H1 (cell line): ENCODE data around the gene GMEB2. TPM values are rescaled to one million over a fixed set of nuclear protein-coding genes. Genes with fewer than 3 reads are reported as not detected.
A peak's percentile ranks its signal among the peaks of the same experiment; 100 is the strongest.

Source experiments
- CTCF ChIA-PET: fragments of 300-600 bp; sonication (Branson Sonifier 250); formaldehyde crosslinking; loops from one replicate; lab custom pipeline; 2021; ENCODE audit not compliant: partially characterized antibody; lab: Charles Lee
- POLR2A ChIA-PET: fragments of 300-600 bp; sonication (Branson Sonifier 250); formaldehyde crosslinking; loops from one replicate; lab custom pipeline; 2021; ENCODE audit warnings: inconsistent platforms; ENCODE audit not compliant: partially characterized antibody; lab: Charles Lee
- DNase-seq, 2 experiments: peaks; one replicate each; pipeline versions ENCODE4 v3.0.0 to v3.0.0-alpha.2; 2010 to 2022; ENCODE audit warnings: low spot score in 2 of 2, low read depth in 1 of 2, mixed read lengths in 1 of 2
- FAIRE-seq: peaks from 2 replicates; lab custom pipeline; 2011; peaks lifted over from hg19 to GRCh38; lab: Jason Lieb, UNC
- H2AFZ ChIP-seq: 2 replicates; pipeline ENCODE4 v1.8.1; 2012; ENCODE audit warnings: low read length, inconsistent platforms
- H2AK5ac ChIP-seq: 2 replicates; pipeline ENCODE4 v1.6.1; 2013; ENCODE audit warnings: low read depth, low read length
- H2BK120ac ChIP-seq: replicated peaks from 2 replicates; pipeline ENCODE3; 2013; ENCODE audit warnings: low read depth, low read length, inconsistent platforms
- H2BK12ac ChIP-seq: 2 replicates; pipeline ENCODE4 v1.6.1; 2013; ENCODE audit warnings: low read depth, low read length
- H2BK15ac ChIP-seq: 2 replicates; pipeline ENCODE4 v1.6.1; 2013; ENCODE audit warnings: low read length
- H2BK20ac ChIP-seq: 2 replicates; pipeline ENCODE4 v1.6.1; 2013; ENCODE audit warnings: low read length
- H2BK5ac ChIP-seq: 2 replicates; pipeline ENCODE4 v1.6.1; 2013; ENCODE audit warnings: low read depth, low read length
- H3K14ac ChIP-seq: 2 replicates; pipeline ENCODE4 v1.6.1; 2013; ENCODE audit warnings: inconsistent platforms; ENCODE audit not compliant: insufficient read length
- H3K18ac ChIP-seq: 2 replicates; pipeline ENCODE4 v1.6.1; 2013; ENCODE audit warnings: low read length; ENCODE audit errors: extremely low read depth
- H3K23ac ChIP-seq: 2 replicates; pipeline ENCODE4 v1.6.1; 2013; ENCODE audit warnings: inconsistent platforms; ENCODE audit not compliant: insufficient read length
- H3K23me2 ChIP-seq: 2 replicates; pipeline ENCODE4 v1.6.1; 2013; ENCODE audit warnings: low read depth, low read length
- H3K27ac ChIP-seq: 2 replicates; pipeline ENCODE4 v1.6.1; 2011; ENCODE audit warnings: low read depth, low read length, inconsistent platforms
- H3K27me3 ChIP-seq, 4 experiments: replicated peaks in 1 of 4; 1 replicate in 1 of 4; 2 replicates in 3 of 4; pipeline versions ENCODE4 v1.6.1 to v1.8.1; 2011 to 2013; ENCODE audit warnings: low read length in 3 of 4, mild to moderate bottlenecking in 3 of 4, inconsistent platforms in 2 of 4, mixed read lengths in 2 of 4, moderate library complexity in 1 of 4; ENCODE audit not compliant: control insufficient read depth in 3 of 4, insufficient read depth in 3 of 4; ENCODE audit errors: extremely low read depth in 1 of 4
- H3K36me3 ChIP-seq, 4 experiments: 2 replicates each; pipeline versions ENCODE4 v1.6.1 to v1.8.1; 2011 to 2013; ENCODE audit warnings: mild to moderate bottlenecking in 4 of 4, low read length in 3 of 4, moderate library complexity in 2 of 4, control low read depth in 1 of 4, inconsistent platforms in 1 of 4; ENCODE audit not compliant: insufficient read depth in 4 of 4, control insufficient read depth in 2 of 4
- H3K4ac ChIP-seq: replicated peaks from 2 replicates; pipeline ENCODE3; 2013; ENCODE audit warnings: low read length, low read depth, mixed read lengths, inconsistent platforms; ENCODE audit not compliant: insufficient read length
- H3K4me1 ChIP-seq, 4 experiments: replicated peaks in 1 of 4; 1 replicate in 1 of 4; 2 replicates in 3 of 4; pipeline versions ENCODE4 v1.6.1 to v1.8.1; 2011 to 2013; ENCODE audit warnings: low read length in 3 of 4, inconsistent platforms in 2 of 4, mixed read lengths in 1 of 4; ENCODE audit not compliant: insufficient read depth in 4 of 4, control insufficient read depth in 3 of 4
- H3K4me2 ChIP-seq, 2 experiments: 2 replicates each; pipeline versions ENCODE4 v1.6.1 to v1.8.1; 2011 to 2013; ENCODE audit warnings: low read depth in 2 of 2, low read length in 2 of 2, control low read depth in 1 of 2, inconsistent platforms in 1 of 2, mild to moderate bottlenecking in 1 of 2; ENCODE audit not compliant: insufficient read depth in 1 of 2
- H3K4me3 ChIP-seq, 4 experiments: fragments of 200-600, 300-600 bp in 1 of 4; sonication (generic), shearing (Covaris generic), sonication (Bioruptor Twin) in 1 of 4; 2 replicates each; pipeline versions ENCODE4 v1.5.1 to v1.8.1; 2011 to 2016; ENCODE audit warnings: low read length in 4 of 4, low read depth in 3 of 4, control low read depth in 2 of 4, inconsistent platforms in 2 of 4, mild to moderate bottlenecking in 2 of 4, mixed read lengths in 1 of 4, moderate library complexity in 1 of 4; ENCODE audit not compliant: insufficient read depth in 2 of 4; ENCODE audit errors: extremely low read depth in 1 of 4
- H3K56ac ChIP-seq: replicated peaks from 2 replicates; pipeline ENCODE3; 2013; ENCODE audit warnings: low read depth, mild to moderate bottlenecking, mixed read lengths, low read length, inconsistent platforms; ENCODE audit not compliant: insufficient read length
- H3K79me1 ChIP-seq: 2 replicates; pipeline ENCODE4 v1.6.1; 2013; ENCODE audit warnings: low read depth, low read length, control low read depth
- H3K79me2 ChIP-seq, 2 experiments: 2 replicates each; pipeline versions ENCODE4 v1.6.1 to v1.8.1; 2012 to 2013; ENCODE audit warnings: low read length in 2 of 2, mild to moderate bottlenecking in 2 of 2, inconsistent platforms in 1 of 2; ENCODE audit not compliant: insufficient read depth in 2 of 2, control insufficient read depth in 1 of 2
- H3K9ac ChIP-seq, 4 experiments: replicated peaks in 1 of 4; 1 replicate in 1 of 4; 2 replicates in 3 of 4; pipeline versions ENCODE4 v1.6.1 to v1.8.1; 2011 to 2013; ENCODE audit warnings: low read depth in 3 of 4, low read length in 3 of 4, control low read depth in 2 of 4, mild to moderate bottlenecking in 2 of 4, moderate library complexity in 2 of 4, inconsistent platforms in 1 of 4; ENCODE audit errors: extremely low read depth in 1 of 4
- H3K9me3 ChIP-seq, 2 experiments: 2 replicates each; pipeline versions ENCODE4 v1.6.1 to v1.8.1; 2012 to 2013; ENCODE audit warnings: mild to moderate bottlenecking in 2 of 2, moderate library complexity in 2 of 2, control low read depth in 1 of 2, inconsistent platforms in 1 of 2, low read depth in 1 of 2, low read length in 1 of 2, mixed read lengths in 1 of 2; ENCODE audit not compliant: insufficient read depth in 2 of 2
- H4K20me1 ChIP-seq, 2 experiments: replicated peaks in 1 of 2; 2 replicates each; pipeline versions ENCODE3 to v1.8.1; 2011 to 2013; ENCODE audit warnings: inconsistent platforms in 2 of 2, low read length in 2 of 2, mild to moderate bottlenecking in 1 of 2; ENCODE audit not compliant: insufficient read depth in 2 of 2, control insufficient read depth in 1 of 2
- H4K5ac ChIP-seq: 2 replicates; pipeline ENCODE4 v1.6.1; 2013; ENCODE audit warnings: low read length, low read depth, mixed read lengths, inconsistent platforms; ENCODE audit not compliant: insufficient read length
- H4K8ac ChIP-seq: 2 replicates; pipeline ENCODE4 v1.8.0; 2013; ENCODE audit warnings: mild to moderate bottlenecking, moderate library complexity, low read length, inconsistent platforms; ENCODE audit not compliant: insufficient read depth; ENCODE audit errors: extremely low read depth
- H4K91ac ChIP-seq: replicated peaks from 2 replicates; pipeline ENCODE3; 2013; ENCODE audit warnings: low read length, mixed read lengths, inconsistent platforms; ENCODE audit not compliant: insufficient read length
- BACH1 ChIP-seq: IDR thresholded peaks from 2 replicates; pipeline ENCODE4 v1.6.1; 2012; ENCODE audit warnings: low read length, improper control_type of control experiment
- CBX8 ChIP-seq: fragments of 300-800, 300-1000 bp; sonication (generic); IDR thresholded peaks from 2 replicates; pipeline ENCODE4 v1.7.1; 2016; ENCODE audit warnings: low read depth, low read length, borderline replicate concordance
- EGR1 ChIP-seq: IDR thresholded peaks from 2 replicates; pipeline ENCODE4 v1.6.1; 2011; ENCODE audit warnings: low read depth, low read length, borderline replicate concordance
- KDM4A ChIP-seq: IDR thresholded peaks from one replicate; pipeline ENCODE4 v1.7.1; 2012; ENCODE audit warnings: low read depth, mild to moderate bottlenecking, moderate library complexity, low read length, inconsistent platforms; ENCODE audit not compliant: severe bottlenecking
- SP4 ChIP-seq: IDR thresholded peaks from 2 replicates; pipeline ENCODE4 v1.6.1; 2012; ENCODE audit warnings: low read length, inconsistent platforms
- SRF ChIP-seq: IDR thresholded peaks from 2 replicates; pipeline ENCODE4 v1.6.1; 2011; ENCODE audit warnings: mild to moderate bottlenecking, low read depth, low read length, moderate library complexity
- WGBS, 2 experiments: shearing (Covaris generic) in 1 of 2; methylation state at CpG; one replicate each; pipeline versions ENCODE4 v1.1.6 to v1.1.7; 2013 to 2015; ENCODE audit warnings: low lambda C conversion rate in 2 of 2, mixed read lengths in 2 of 2, inconsistent platforms in 1 of 2, low coverage in 1 of 2, missing lambda C conversion rate in 1 of 2; ENCODE audit not compliant: insufficient replicate concordance in 2 of 2, insufficient coverage in 1 of 2, insufficient read length in 1 of 2; ENCODE audit errors: extremely low coverage in 1 of 2, missing lambda C conversion rate in 1 of 2; 5-methylcytosine and 5-hydroxymethylcytosine counted together
- polyA plus RNA-seq, 7 experiments: library from polyadenylated mRNA; depleted of rRNA in 3 of 7; stranded (reverse) in 5 of 7; unstranded in 2 of 7; fragments of >200 nt in 5 of 7; fragments of 200-250 nt in 2 of 7; gene quantifications; 1 replicate in 5 of 7; 2 replicates in 1 of 7; 4 replicates in 1 of 7; pipeline versions ENCODE4 v1.2.1 to v1.2.3, GENCODE V29; 2011 to 2013; ENCODE audit warnings: missing spikeins in 2 of 7, mixed read lengths in 2 of 7
- total RNA-seq: library from RNA; stranded (reverse); fragmentation: NEBNext Ultra II Directional; extraction: Animal tissue kit (Norgen Biotek cat#: 25700); gene quantifications from 2 replicates; pipeline ENCODE4 v1.2.1, GENCODE V29; 2021

Gene GMEB2
- total and polyA plus RNA-seq, 2 of the 8 experiments (the other 6 are each of a cell fraction or from before 2014, with no cell fraction given): 12.9 to 14.2 TPM

DNA sequence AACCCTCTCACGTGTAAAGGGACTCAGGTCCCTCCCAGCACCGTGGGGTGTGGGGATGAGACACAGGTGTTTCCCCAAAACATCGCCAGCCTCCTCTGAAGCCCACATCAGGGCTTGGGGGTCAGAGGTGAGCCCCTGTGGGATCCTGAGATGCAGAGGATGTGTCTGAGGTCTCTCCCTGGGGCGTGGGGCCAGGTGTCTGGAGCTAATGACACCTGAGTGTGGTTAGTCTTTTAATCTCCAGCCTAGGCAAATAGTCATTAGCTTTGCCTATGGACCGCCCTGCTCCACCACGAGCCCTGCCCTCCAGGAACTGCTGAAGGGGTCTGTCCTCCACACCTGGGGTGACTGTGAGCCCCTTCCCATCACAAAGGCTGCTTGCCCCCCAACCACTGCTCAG lies 81.1 kb downstream of the GMEB2 start:
- DNase-seq (no peak), FAIRE-seq (no peak)
- no peak overlapping the region for H3K56ac ChIP-seq
- no peaks in the 10 kb centered on the region for H3K9me3 ChIP-seq
- H3K4me3 ChIP-seq: no peak overlapping the region
- H2BK5ac ChIP-seq: no peak overlapping the region
- no peak overlapping the region for H3K18ac ChIP-seq
- H4K91ac ChIP-seq: no peak overlapping the region
- H2BK20ac ChIP-seq: no peak overlapping the region
- ChIA-PET POLR2A (interaction anchor here (1.5 to 1.7 kb wide), 2 partner anchors 11 to 25 kb away, joined by 3 to 5 read pairs; no protein-coding TSS in a partner anchor), CTCF (interaction anchor here (0.6 to 1.5 kb wide), 9 partner anchors 10 to 428 kb away, joined by 3 to 6 read pairs (median 4); partner anchors contain the start of gene TPD52L2)
- H3K23me2 ChIP-seq: no peaks in the 10 kb centered on the region
- 85% methylated on average over 6 of the region's 6 CpGs; no CpG with 5 or more reads in 1 of the 2 experiments for WGBS, 2 experiments
- no peaks in the 10 kb centered on the region for H3K79me2 ChIP-seq
- H4K8ac ChIP-seq: no peak overlapping the region
- no peak overlapping the region for H3K9ac ChIP-seq
- no peak overlapping the region for H3K14ac ChIP-seq
- no peak overlapping the region for H3K4ac ChIP-seq
- peaks cover 0 to 20% (median 7%) of the 10 kb centered on the region in 4 experiments; a peak in 6 of 7 replicates for H3K4me1 ChIP-seq
- no peak overlapping the region for H2BK120ac ChIP-seq
- H3K27ac ChIP-seq: no peak overlapping the region
- no peak overlapping the region for H2AK5ac ChIP-seq
- H2BK12ac ChIP-seq: 0 out of 2 replicates have a peak overlapping the region, but pooled peaks have one; percentile 39
- no peak overlapping the region for H4K5ac ChIP-seq
- H4K20me1 ChIP-seq: no peaks in the 10 kb centered on the region
- H2BK15ac ChIP-seq: no peak overlapping the region
- no peak overlapping the region for H2AFZ ChIP-seq
- H3K23ac ChIP-seq: no peak overlapping the region
- H3K27me3 ChIP-seq: no peaks in the 10 kb centered on the region
- no peak overlapping the region for H3K4me2 ChIP-seq
- H3K79me1 ChIP-seq: no peaks in the 10 kb centered on the region
- H3K36me3 ChIP-seq: no peaks in the 10 kb centered on the region
- TF ChIP-seq EGR1: no peak
- TF ChIP-seq SRF: no peak
- no peak for TF ChIP-seq BACH1
- no peak for TF ChIP-seq CBX8
- TF ChIP-seq KDM4A: no peak
- TF ChIP-seq SP4: no peak
